Measurements from ENCODE around the gene VPS41.

VPS41 gene

GRCh38 chr7:38798552-38799267 lies 110.3 kb downstream of the VPS41 start:
- Histone ChIP-seq H3K9me3 (ENCODE audit: control insufficient read depth, insufficient read depth, low read depth, low read length) (no peaks in the 10 kb centered on the region), H3K4me3 (ENCODE audit: low read depth, low read length) (no peak overlapping the region), H3K4me1 (ENCODE audit: control insufficient read depth, insufficient read depth, low read length) (no peaks in the 10 kb centered on the region), H3K27ac (ENCODE audit: extremely low read depth, low read depth, low read length) (no peak overlapping the region), H3K36me3 (ENCODE audit: control insufficient read depth in 2 of 2, insufficient read depth in 1 of 2, low read length in 2 of 2) (no peaks in the 10 kb centered on the region)
- TF ChIP-seq ZNF157 (tag by site-specific recombination; IDR thresholded peaks at IDR 0.05) (no peak), REST (tag by site-specific recombination; IDR thresholded peaks at IDR 0.05) (peak; percentile 67)
- CTCF ChIA-PET: interaction anchor here (0.6 to 0.7 kb wide), 3 partner anchors 64 to 414 kb away, joined by 3 to 4 read pairs (median 3); no protein-coding TSS in a partner anchor
- POLR2A ChIA-PET: interaction anchor here (0.6 kb wide), 1 partner anchor 1411 kb away, joined by 3 read pairs; no protein-coding TSS in a partner anchor

- Histone ChIP-seq H3K27ac (ENCODE audit: extremely low read depth, low read depth, low read length) (no peak overlapping the region), H3K36me3 (ENCODE audit: control insufficient read depth in 2 of 2, insufficient read depth in 1 of 2, low read length in 2 of 2) (no peaks in the 10 kb centered on the region), H3K9me3 (ENCODE audit: control insufficient read depth, insufficient read depth, low read depth, low read length) (no peaks in the 10 kb centered on the region), H3K4me3 (ENCODE audit: low read depth, low read length) (no peak overlapping the region), H3K4me1 (ENCODE audit: control insufficient read depth, insufficient read depth, low read length) (no peaks in the 10 kb centered on the region)
- CTCF ChIA-PET: interaction anchor here (0.5 to 1.9 kb wide), 17 partner anchors 10 to 723 kb away, joined by 3 to 6 read pairs (median 3); no protein-coding TSS in a partner anchor
- 0 out of 2 replicates have a peak, but pooled peaks have one; percentile 27 for TF ChIP-seq ZNF660 (tag by site-specific recombination; IDR thresholded peaks at IDR 0.05)
- TF ChIP-seq WT1 (tag by site-specific recombination; IDR thresholded peaks at IDR 0.05): no peak
- 0 out of 2 replicates have a peak, but pooled peaks have one; percentile 40 for TF ChIP-seq CTCF (tag by site-specific recombination; IDR thresholded peaks at IDR 0.05)
- TF ChIP-seq ZSCAN4 (tag by site-specific recombination; IDR thresholded peaks at IDR 0.05): no peak
- TF ChIP-seq ZNF530 (tag by site-specific recombination; IDR thresholded peaks at IDR 0.05; ENCODE audit: low read depth): no peak
- no peak for TF ChIP-seq ZNF76 (tag by site-specific recombination; IDR thresholded peaks at IDR 0.05; ENCODE audit: borderline replicate concordance, low read depth)
- peak; percentile 73 for TF ChIP-seq ZNF654 (tag by site-specific recombination; IDR thresholded peaks at IDR 0.05; ENCODE audit: low read depth)
- POLR2A ChIA-PET: no interaction called here
Measured at GRCh38 chr7:38796626-38797501, 112.1 kb downstream of the VPS41 start.

GRCh38 chr7:38795593-38795992 lies 113.4 kb downstream of the VPS41 start:
- ChIA-PET CTCF (interaction anchor here (0.6 to 1.9 kb wide), 11 partner anchors 18 to 725 kb away, joined by 3 to 7 read pairs (median 3); no protein-coding TSS in a partner anchor), POLR2A (no interaction called here)
- Histone ChIP-seq H3K4me3 (ENCODE audit: low read depth, low read length) (no peak overlapping the region), H3K9me3 (ENCODE audit: control insufficient read depth, insufficient read depth, low read depth, low read length) (no peaks in the 10 kb centered on the region), H3K27ac (ENCODE audit: extremely low read depth, low read depth, low read length) (no peak overlapping the region), H3K36me3 (ENCODE audit: control insufficient read depth in 2 of 2, insufficient read depth in 1 of 2, low read length in 2 of 2) (peaks cover 0 to 3% of the 10 kb centered on the region in 2 experiments; a peak in 1 of 3 replicates), H3K4me1 (ENCODE audit: control insufficient read depth, insufficient read depth, low read length) (no peaks in the 10 kb centered on the region)
- TF ChIP-seq ZNF704 (tag by site-specific recombination; IDR thresholded peaks at IDR 0.05): no peak
- TF ChIP-seq KLF16 (tag by site-specific recombination; IDR thresholded peaks at IDR 0.05): no peak
- TF ChIP-seq ZSCAN4 (tag by site-specific recombination; IDR thresholded peaks at IDR 0.05): no peak
- TF ChIP-seq ZNF544 (tag by site-specific recombination; IDR thresholded peaks at IDR 0.05): no peak
- no peak for TF ChIP-seq ZNF157 (tag by site-specific recombination; IDR thresholded peaks at IDR 0.05)
- no peak for TF ChIP-seq EGR2 (tag by site-specific recombination; IDR thresholded peaks at IDR 0.05; ENCODE audit: low read depth)
- TF ChIP-seq RBAK (tag by site-specific recombination; IDR thresholded peaks at IDR 0.05): no peak
- no peak for TF ChIP-seq ZNF529 (tag by site-specific recombination; IDR thresholded peaks at IDR 0.05; ENCODE audit: insufficient replicate concordance)
- TF ChIP-seq SALL2 (tag by site-specific recombination; IDR thresholded peaks at IDR 0.05; ENCODE audit: borderline replicate concordance): no peak
- TF ChIP-seq ZNF175 (tag by site-specific recombination; IDR thresholded peaks at IDR 0.05): no peak
- TF ChIP-seq GLIS1 (tag by site-specific recombination; IDR thresholded peaks at IDR 0.05): no peak
- TF ChIP-seq ZNF521 (tag by site-specific recombination; IDR thresholded peaks at IDR 0.05): no peak

Data from HEK293 (cell line).